ACC112 (cell line): ENCODE data around the gene PDIA5.
"Not testable (repeated sequence)": the region's sequence is repeated elsewhere in the genome, so short reads cannot be mapped to it uniquely, and the experiment has no call there.

Experiments
- H2AFZ ChIP-seq: fragments of 200-600 bp; sonication (generic); one replicate; pipeline ENCODE4 v1.6.0; 2017; ENCODE audit warnings: antibody characterized with exemption, low read length; ENCODE audit not compliant: unreplicated experiment
- H3K27ac ChIP-seq: fragments of 200-600 bp; sonication (generic); 2 replicates; pipeline ENCODE4 v1.5.1; 2014; ENCODE audit warnings: low read depth, mild to moderate bottlenecking, antibody characterized with exemption, low read length, moderate library complexity
- H3K27me3 ChIP-seq: fragments of 200-600 bp; sonication (generic); 2 replicates; pipeline ENCODE4 v1.6.1; 2014; ENCODE audit warnings: mild to moderate bottlenecking, antibody characterized with exemption, low read length, moderate library complexity, mixed read lengths; ENCODE audit not compliant: insufficient read depth
- H3K36me3 ChIP-seq: fragments of 200-600 bp; sonication (generic); 2 replicates; pipeline ENCODE4 v1.6.1; 2016; ENCODE audit warnings: mild to moderate bottlenecking, antibody characterized with exemption, low read length, moderate library complexity, mixed read lengths; ENCODE audit not compliant: insufficient read depth
- H3K4me1 ChIP-seq: fragments of 200-600 bp; sonication (generic); one replicate; pipeline ENCODE4 v1.6.1; 2016; ENCODE audit warnings: low read length, mixed read lengths; ENCODE audit not compliant: insufficient read depth, unreplicated experiment, control insufficient read depth
- H3K4me3 ChIP-seq: fragments of 200-600 bp; sonication (generic); 2 replicates; pipeline ENCODE4 v1.5.1; 2014; ENCODE audit warnings: mild to moderate bottlenecking, low read depth, low read length
- H3K79me2 ChIP-seq: fragments of 200-600 bp; sonication (generic); one replicate; pipeline ENCODE4 v1.6.0; 2016; ENCODE audit warnings: low read length; ENCODE audit not compliant: control insufficient read depth, unreplicated experiment, insufficient read depth

PDIA5 gene

GRCh38 chr3:123104550-123104949 is 37.7 kb downstream of the PDIA5 start:
- H2AFZ ChIP-seq = no peak overlapping the region
- no peaks in the 10 kb centered on the region for H3K27me3 ChIP-seq
- H3K79me2 ChIP-seq = no peaks in the 10 kb centered on the region
- peaks cover 20% of the 10 kb centered on the region for H3K4me1 ChIP-seq
- no peak overlapping the region for H3K4me3 ChIP-seq
- H3K36me3 ChIP-seq = peaks cover 31% of the 10 kb centered on the region; the same call in 1 of the 2 replicates
- no peak overlapping the region for H3K27ac ChIP-seq

- Histone ChIP-seq H3K4me1 (peaks cover 20% of the 10 kb centered on the region), H3K36me3 (peaks cover 31% of the 10 kb centered on the region; the same call in 1 of the 2 replicates), H3K27ac (no peak overlapping the region), H3K79me2 (no peaks in the 10 kb centered on the region), H2AFZ (no peak overlapping the region), H3K27me3 (no peaks in the 10 kb centered on the region), H3K4me3 (no peak overlapping the region)
Measured at GRCh38 chr3:123105201-123106189, 38.7 kb downstream of the PDIA5 start.

GRCh38 chr3:123110282-123110975 is 43.6 kb downstream of the PDIA5 start:
- H3K4me3 ChIP-seq = no peak overlapping the region
- H2AFZ ChIP-seq = no peak overlapping the region
- no peaks in the 10 kb centered on the region for H3K4me1 ChIP-seq
- H3K79me2 ChIP-seq = no peaks in the 10 kb centered on the region
- peaks cover 26% of the 10 kb centered on the region; the same call in 1 of the 2 replicates for H3K36me3 ChIP-seq
- no peak overlapping the region for H3K27ac ChIP-seq
- H3K27me3 ChIP-seq = no peaks in the 10 kb centered on the region

DNA sequence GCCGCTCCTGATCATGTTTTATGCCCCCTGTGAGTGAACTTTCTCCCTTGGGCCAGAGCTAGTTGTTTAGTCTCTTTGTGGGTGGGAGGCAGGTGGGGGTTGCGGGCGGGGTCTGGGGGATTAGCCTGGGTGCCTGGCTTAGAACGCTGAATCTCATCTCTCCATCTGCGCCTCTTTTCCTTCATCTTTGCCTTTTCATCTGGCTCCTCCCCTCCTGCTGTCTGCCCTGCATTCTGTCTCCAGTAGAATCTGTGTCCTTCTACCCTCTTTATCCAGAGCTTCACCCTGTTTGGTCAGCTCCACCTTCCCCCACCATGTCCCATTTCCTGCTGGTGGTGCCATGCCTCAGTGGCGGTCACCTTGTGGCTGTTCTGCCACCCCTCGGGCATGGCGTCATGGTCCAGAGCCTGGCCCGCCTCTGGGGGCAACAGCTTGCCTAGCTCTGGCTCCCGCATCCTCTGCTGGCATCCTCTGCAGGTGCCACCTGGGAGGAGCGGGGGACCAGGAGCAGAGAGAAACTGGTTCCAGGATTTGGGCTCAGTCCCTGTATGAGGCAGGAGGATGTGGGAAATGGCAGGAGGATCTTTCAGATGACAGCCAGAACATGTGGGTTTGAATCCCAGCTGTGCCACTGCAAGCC is 44.3 kb downstream of the PDIA5 start:
- Histone ChIP-seq H3K27me3 (no peaks in the 10 kb centered on the region), H3K27ac (no peak overlapping the region), H3K4me1 (no peaks in the 10 kb centered on the region), H3K79me2 (no peaks in the 10 kb centered on the region), H3K36me3 (peaks cover 25% of the 10 kb centered on the region; the same call in 1 of the 2 replicates), H2AFZ (no peak overlapping the region), H3K4me3 (no peak overlapping the region)

GRCh38 chr3:123111640-123112039 is 44.8 kb downstream of the PDIA5 start:
- H3K36me3 ChIP-seq = peaks cover 22% of the 10 kb centered on the region; the same call in 1 of the 2 replicates
- no peaks in the 10 kb centered on the region for H3K27me3 ChIP-seq
- no peak overlapping the region for H3K4me3 ChIP-seq
- no peak overlapping the region for H3K27ac ChIP-seq
- H2AFZ ChIP-seq = no peak overlapping the region
- no peaks in the 10 kb centered on the region for H3K4me1 ChIP-seq
- no peaks in the 10 kb centered on the region for H3K79me2 ChIP-seq

- H3K4me1 ChIP-seq = no peaks in the 10 kb centered on the region
- H3K27me3 ChIP-seq = no peaks in the 10 kb centered on the region
- no peaks in the 10 kb centered on the region for H3K79me2 ChIP-seq
- no peak overlapping the region for H3K27ac ChIP-seq
- H2AFZ ChIP-seq = no peak overlapping the region
- no peak overlapping the region for H3K4me3 ChIP-seq
- peaks cover 16% of the 10 kb centered on the region; the same call in 1 of the 2 replicates for H3K36me3 ChIP-seq
Measured at GRCh38 chr3:123112232-123112631, 45.4 kb downstream of the PDIA5 start.

DNA sequence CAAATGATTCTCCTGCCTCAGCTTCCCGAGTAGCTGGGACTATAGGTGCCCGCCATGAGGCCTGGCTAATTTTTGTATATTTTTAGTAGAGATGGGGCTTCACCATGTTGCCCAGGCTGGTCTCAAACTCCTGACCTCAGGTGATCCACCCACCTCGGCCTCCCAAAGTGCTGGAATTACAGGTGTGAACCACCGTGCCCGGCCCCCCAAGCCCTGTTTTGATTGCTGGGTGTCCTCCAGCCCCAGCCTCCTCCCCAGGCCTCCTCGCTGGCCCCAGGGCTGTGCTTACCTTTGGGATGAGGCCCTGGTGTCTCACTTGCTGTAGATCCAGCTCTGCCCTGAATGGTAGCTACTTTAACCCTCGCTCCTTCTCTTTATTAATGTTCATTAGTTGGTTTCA is 45.8 kb downstream of the PDIA5 start:
- H2AFZ ChIP-seq, H3K27ac ChIP-seq, H3K4me3 ChIP-seq, H3K27me3 ChIP-seq, H3K79me2 ChIP-seq, H3K4me1 ChIP-seq: not testable (repeated sequence)
- H3K36me3 ChIP-seq = 0 out of 2 replicates have a peak, but pooled peaks cover 15% of the 10 kb centered on the region

DNA sequence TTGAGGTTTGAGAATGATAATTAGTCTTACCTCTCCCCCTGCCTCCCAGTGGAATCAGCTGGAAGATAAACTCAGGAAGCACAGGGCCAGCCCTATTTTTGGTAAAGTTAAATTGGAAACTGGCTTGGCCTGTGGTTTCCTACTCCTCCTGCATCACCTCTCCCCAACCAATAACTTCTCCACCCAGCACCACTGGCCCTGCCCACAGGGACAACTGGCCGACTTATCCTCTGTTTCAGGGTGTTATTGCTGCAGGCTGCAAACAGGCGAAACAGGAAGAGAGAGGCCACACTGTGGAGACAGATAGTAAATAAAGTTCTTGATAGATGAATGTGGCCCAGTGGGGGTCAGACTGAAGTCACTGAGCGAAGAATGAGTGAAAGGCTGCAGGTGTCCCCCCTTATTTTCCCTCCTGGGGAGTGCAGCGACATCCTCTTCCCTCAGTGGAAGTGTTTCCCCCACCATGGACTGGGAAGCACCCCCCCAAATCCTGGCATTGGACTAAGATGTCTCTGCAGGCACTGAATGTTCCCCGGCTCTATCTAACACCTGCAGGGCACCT is 47.1 kb downstream of the PDIA5 start:
- H3K27ac ChIP-seq = no peak overlapping the region
- H3K36me3 ChIP-seq = 0 out of 2 replicates have a peak, but pooled peaks cover 25% of the 10 kb centered on the region
- no peaks in the 10 kb centered on the region for H3K79me2 ChIP-seq
- no peak overlapping the region for H2AFZ ChIP-seq
- no peak overlapping the region for H3K4me3 ChIP-seq
- H3K27me3 ChIP-seq = no peaks in the 10 kb centered on the region
- no peaks in the 10 kb centered on the region for H3K4me1 ChIP-seq

GRCh38 chr3:123116116-123116515 is 49.3 kb downstream of the PDIA5 start:
- Histone ChIP-seq H3K27ac (no peak overlapping the region), H3K79me2 (no peaks in the 10 kb centered on the region), H2AFZ (no peak overlapping the region), H3K4me1 (peaks cover 3% of the 10 kb centered on the region), H3K4me3 (no peak overlapping the region), H3K36me3 (0 out of 2 replicates have a peak, but pooled peaks cover 24% of the 10 kb centered on the region), H3K27me3 (no peaks in the 10 kb centered on the region)

- Histone ChIP-seq H3K4me3 (no peak overlapping the region), H3K36me3 (peaks cover 15% of the 10 kb centered on the region; the same call in 1 of the 2 replicates), H3K4me1 (peaks cover 24% of the 10 kb centered on the region), H3K27ac (no peak overlapping the region), H3K79me2 (no peaks in the 10 kb centered on the region), H2AFZ (no peak overlapping the region), H3K27me3 (no peaks in the 10 kb centered on the region)
Measured at GRCh38 chr3:123119388-123119787, 52.6 kb downstream of the PDIA5 start.
